HepG2 (cell line): ENCODE measurements around the gene UQCRC1. TPM values are rescaled to one million over a fixed set of nuclear protein-coding genes. Genes with fewer than 3 reads are reported as not detected.

Experiments used
- CHCHD3 ChIP-seq: sonication (generic); formaldehyde crosslinking; IDR thresholded peaks from 2 replicates; pipeline ENCODE4 v1.8.0; 2022; ENCODE audit warnings: mild to moderate bottlenecking, missing genetic modification reagents, moderate library complexity
- KDM5B ChIP-seq: sonication (generic); formaldehyde crosslinking; IDR thresholded peaks from 2 replicates; pipeline ENCODE4 v1.4.0; 2020; ENCODE audit warnings: missing genetic modification reagents, mild to moderate bottlenecking, borderline replicate concordance
- MED13 ChIP-seq: sonication (generic); formaldehyde crosslinking; IDR thresholded peaks from 2 replicates; pipeline ENCODE4 v1.5.0; 2020; ENCODE audit warnings: missing genetic modification reagents
- PPARG ChIP-seq: conservative IDR thresholded peaks from 2 replicates; pipeline ENCODE4 v1.6.1; 2016; ENCODE audit warnings: missing biosample characterization, missing genetic modification reagents
- PRMT3 ChIP-seq: sonication (generic); formaldehyde crosslinking; IDR thresholded peaks from 2 replicates; pipeline ENCODE4 v1.8.1; 2022; ENCODE audit warnings: low read depth, mild to moderate bottlenecking, moderate library complexity, missing genetic modification reagents, borderline replicate concordance
- SAFB2 ChIP-seq: sonication (generic); formaldehyde crosslinking; IDR thresholded peaks from 2 replicates; pipeline ENCODE4 v1.5.1; 2020; ENCODE audit warnings: missing genetic modification reagents, low read depth, mild to moderate bottlenecking, borderline replicate concordance
- SMARCE1 ChIP-seq: fragments of 450-650 bp; IDR thresholded peaks from 2 replicates; pipeline ENCODE4 v1.6.1; 2017; ENCODE audit warnings: borderline replicate concordance
- STAG1 ChIP-seq: sonication (generic); formaldehyde crosslinking; IDR thresholded peaks from 2 replicates; pipeline ENCODE4 v1.4.0; 2020; ENCODE audit warnings: missing genetic modification reagents
- ZC3H13 ChIP-seq: sonication (generic); formaldehyde crosslinking; IDR thresholded peaks from 2 replicates; pipeline ENCODE4 v1.8.1; 2023; ENCODE audit warnings: mild to moderate bottlenecking, missing genetic modification reagents, moderate library complexity
- ZIK1 ChIP-seq: sonication (generic); formaldehyde crosslinking; IDR thresholded peaks from 2 replicates; pipeline ENCODE4 v1.5.0; 2020; ENCODE audit warnings: mild to moderate bottlenecking, low read depth, missing genetic modification reagents, borderline replicate concordance
- ZNF17 ChIP-seq: sonication (generic); formaldehyde crosslinking; IDR thresholded peaks from 2 replicates; pipeline ENCODE4 v1.5.0; 2020; ENCODE audit warnings: mild to moderate bottlenecking, missing genetic modification reagents
- ZNF24 ChIP-seq: fragments of 450-650 bp; IDR thresholded peaks from 2 replicates; pipeline ENCODE4 v1.6.1; 2017; ENCODE audit warnings: antibody characterized with exemption, mild to moderate bottlenecking
- ZNF260 ChIP-seq: sonication (generic); formaldehyde crosslinking; IDR thresholded peaks from 2 replicates; pipeline ENCODE4 v1.4.0; 2020; ENCODE audit warnings: missing genetic modification reagents, low read depth, mild to moderate bottlenecking, borderline replicate concordance
- ZNF263 ChIP-seq: sonication (generic); formaldehyde crosslinking; IDR thresholded peaks from 2 replicates; pipeline ENCODE4 v1.4.0; 2020; ENCODE audit warnings: missing genetic modification reagents
- ZNF282 ChIP-seq: fragments of 450-650 bp; IDR thresholded peaks from 2 replicates; pipeline ENCODE4 v1.6.1; 2018; ENCODE audit not compliant: partially characterized antibody
- ZNF326 ChIP-seq: sonication (generic); formaldehyde crosslinking; IDR thresholded peaks from 2 replicates; pipeline ENCODE4 v1.4.0; 2020; ENCODE audit warnings: missing genetic modification reagents, borderline replicate concordance
- ZNF335 ChIP-seq: sonication (generic); formaldehyde crosslinking; IDR thresholded peaks from 2 replicates; pipeline ENCODE4 v1.4.0; 2020; ENCODE audit warnings: missing genetic modification reagents
- ZNF563 ChIP-seq: sonication (generic); formaldehyde crosslinking; IDR thresholded peaks from 2 replicates; pipeline ENCODE4 v1.8.0; 2022; ENCODE audit warnings: mild to moderate bottlenecking, moderate library complexity, missing genetic modification reagents
- ZNF567 ChIP-seq: sonication (generic); formaldehyde crosslinking; IDR thresholded peaks from 2 replicates; pipeline ENCODE4 v1.8.1; 2023; ENCODE audit warnings: mild to moderate bottlenecking, missing genetic modification reagents, borderline replicate concordance
- ZNF644 ChIP-seq: IDR thresholded peaks from 2 replicates; pipeline ENCODE4 v1.6.1; 2016; ENCODE audit warnings: low read depth
- ZNF761 ChIP-seq: sonication (generic); formaldehyde crosslinking; conservative IDR thresholded peaks from 2 replicates; pipeline ENCODE4 v1.4.0; 2020; ENCODE audit warnings: mild to moderate bottlenecking, missing genetic modification reagents
- ZNF781 ChIP-seq: sonication (generic); formaldehyde crosslinking; IDR thresholded peaks from 2 replicates; pipeline ENCODE4 v1.5.1; 2020; ENCODE audit warnings: borderline replicate concordance, mild to moderate bottlenecking, missing genetic modification reagents; ENCODE audit errors: not compliant biosample characterization
- polyA plus RNA-seq, 8 experiments: library from polyadenylated mRNA; depleted of rRNA in 3 of 8; stranded (reverse) in 7 of 8; unstranded in 1 of 8; fragments of >200 nt; fragmentation: Illumina TruSeq in 4 of 8; extraction: Trizol in 4 of 8; gene quantifications; 2 replicates each; pipeline versions ENCODE4 v1.2.1 to v1.2.3, GENCODE V29; 2011 to 2016; ENCODE audit warnings: low read depth in 4 of 8, missing spikeins in 1 of 8, mixed read lengths in 1 of 8; ENCODE audit not compliant: insufficient read depth in 1 of 8
- total RNA-seq, 5 experiments: library from RNA; depleted of rRNA; stranded (reverse); fragments of >200 nt; fragmentation: Illumina TruSeq; extraction: Trizol; gene quantifications; 2 replicates each; pipeline ENCODE4 v1.2.3, GENCODE V29; 2016; ENCODE audit warnings: low read depth in 1 of 5
- TF ChIP-seq, protein P1 (sequence below): sonication (generic); formaldehyde crosslinking; IDR thresholded peaks from 2 replicates; pipeline ENCODE4 v1.5.0; 2020; ENCODE audit warnings: missing genetic modification reagents, mild to moderate bottlenecking, borderline replicate concordance
- TF ChIP-seq, protein P2 (sequence below): sonication (generic); formaldehyde crosslinking; IDR thresholded peaks from 2 replicates; pipeline ENCODE4 v1.4.0; 2020; ENCODE audit warnings: mild to moderate bottlenecking, missing genetic modification reagents, borderline replicate concordance
- TF ChIP-seq, protein P3 (sequence below): sonication (generic); formaldehyde crosslinking; IDR thresholded peaks from 2 replicates; pipeline ENCODE4; 2020; ENCODE audit warnings: missing genetic modification reagents, mild to moderate bottlenecking, borderline replicate concordance

The UQCRC1 gene
- total and polyA plus RNA-seq, 2 of the 13 experiments (the other 11 are each of a cell fraction or from before 2014, with no cell fraction given) = 316 to 680 TPM

DNA sequence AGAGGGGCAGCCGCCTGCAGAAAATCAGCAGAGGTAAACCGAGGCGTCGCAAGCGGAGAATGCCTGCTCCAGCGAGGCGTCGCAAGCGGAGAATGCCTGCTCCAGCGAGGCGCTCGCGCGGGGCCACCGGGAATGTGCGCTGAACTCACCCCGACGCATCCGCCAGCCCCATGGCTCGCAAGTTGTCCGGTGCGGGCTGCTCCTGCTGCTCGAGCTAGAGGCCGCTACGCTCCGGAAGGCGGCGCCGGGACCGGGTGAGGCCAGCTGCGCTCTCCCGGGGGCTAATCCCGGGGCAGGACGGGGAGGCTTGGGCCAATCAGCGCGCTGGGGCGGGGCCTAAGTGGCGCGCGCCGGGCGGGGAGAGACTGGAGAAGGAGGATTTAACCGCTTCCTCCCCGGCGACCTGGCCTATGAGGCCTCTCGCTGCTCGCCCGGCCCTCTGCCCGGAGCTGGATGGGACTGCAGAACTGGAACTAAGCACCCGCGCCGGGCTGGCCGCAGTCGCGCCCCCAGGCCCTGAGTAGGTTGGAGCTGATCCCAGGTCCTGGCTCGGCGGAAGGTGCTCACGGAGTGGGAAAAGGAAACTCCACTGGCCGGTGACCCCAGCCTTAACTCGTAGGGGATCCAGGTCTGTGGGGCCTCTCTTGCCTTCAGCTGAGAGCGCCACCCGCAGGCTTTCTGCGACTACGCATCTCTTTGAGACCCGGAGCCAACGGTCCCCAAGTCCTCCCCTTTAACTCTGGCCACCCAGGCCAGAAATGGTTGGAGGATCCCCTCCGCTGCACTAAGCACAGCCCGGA is 26.0 kb upstream of the UQCRC1 start, which contains the start of gene SLC26A6 (continued):
- TF ChIP-seq, protein P1, sequence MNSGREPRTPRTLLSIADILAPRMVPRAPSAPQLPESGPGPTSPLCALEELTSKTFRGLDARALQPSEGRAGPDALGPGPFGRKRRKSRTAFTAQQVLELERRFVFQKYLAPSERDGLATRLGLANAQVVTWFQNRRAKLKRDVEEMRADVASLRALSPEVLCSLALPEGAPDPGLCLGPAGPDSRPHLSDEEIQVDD (CRISPR knock-in tag) = no peak
- TF ChIP-seq PPARG (CRISPR knock-in tag) (no peak), ZNF24 (no peak), ZNF563 (CRISPR knock-in tag) (peak; percentile 25), KDM5B (peak; percentile 69; the same call in 1 of the 2 replicates), ZC3H13 (peak; percentile 94), ZNF567 (0 out of 2 replicates have a peak, but pooled peaks have one; percentile 11), SMARCE1 (no peak), STAG1 (peak; percentile 68), MED13 (CRISPR knock-in tag) (no peak), ZNF17 (no peak), ZNF644 (no peak), ZNF326 (0 out of 2 replicates have a peak, but pooled peaks have one; percentile 29), ZNF260 (CRISPR knock-in tag) (no peak), ZNF263 (peak; percentile 54; the same call in 1 of the 2 replicates), ZIK1 (CRISPR knock-in tag) (peak; percentile 84), ZNF761 (peak; percentile 49; the same call in 1 of the 2 replicates), ZNF781 (CRISPR knock-in tag) (no peak), CHCHD3 (0 out of 2 replicates have a peak, but pooled peaks have one; percentile 16), PRMT3 (no peak), ZNF335 (CRISPR knock-in tag) (no peak), ZNF282 (no peak), SAFB2 (CRISPR knock-in tag) (peak; percentile 34; the same call in 1 of the 2 replicates)
- TF ChIP-seq, protein P2, sequence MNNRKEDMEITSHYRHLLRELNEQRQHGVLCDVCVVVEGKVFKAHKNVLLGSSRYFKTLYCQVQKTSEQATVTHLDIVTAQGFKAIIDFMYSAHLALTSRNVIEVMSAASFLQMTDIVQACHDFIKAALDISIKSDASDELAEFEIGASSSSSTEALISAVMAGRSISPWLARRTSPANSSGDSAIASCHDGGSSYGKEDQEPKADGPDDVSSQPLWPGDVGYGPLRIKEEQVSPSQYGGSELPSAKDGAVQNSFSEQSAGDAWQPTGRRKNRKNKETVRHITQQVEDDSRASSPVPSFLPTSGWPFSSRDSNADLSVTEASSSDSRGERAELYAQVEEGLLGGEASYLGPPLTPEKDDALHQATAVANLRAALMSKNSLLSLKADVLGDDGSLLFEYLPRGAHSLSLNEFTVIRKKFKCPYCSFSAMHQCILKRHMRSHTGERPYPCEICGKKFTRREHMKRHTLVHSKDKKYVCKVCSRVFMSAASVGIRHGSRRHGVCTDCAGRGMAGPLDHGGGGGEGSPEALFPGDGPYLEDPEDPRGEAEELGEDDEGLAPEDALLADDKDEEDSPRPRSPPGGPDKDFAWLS (CRISPR knock-in tag) = 0 out of 2 replicates have a peak, but pooled peaks have one; percentile 11
- TF ChIP-seq, protein P3, sequence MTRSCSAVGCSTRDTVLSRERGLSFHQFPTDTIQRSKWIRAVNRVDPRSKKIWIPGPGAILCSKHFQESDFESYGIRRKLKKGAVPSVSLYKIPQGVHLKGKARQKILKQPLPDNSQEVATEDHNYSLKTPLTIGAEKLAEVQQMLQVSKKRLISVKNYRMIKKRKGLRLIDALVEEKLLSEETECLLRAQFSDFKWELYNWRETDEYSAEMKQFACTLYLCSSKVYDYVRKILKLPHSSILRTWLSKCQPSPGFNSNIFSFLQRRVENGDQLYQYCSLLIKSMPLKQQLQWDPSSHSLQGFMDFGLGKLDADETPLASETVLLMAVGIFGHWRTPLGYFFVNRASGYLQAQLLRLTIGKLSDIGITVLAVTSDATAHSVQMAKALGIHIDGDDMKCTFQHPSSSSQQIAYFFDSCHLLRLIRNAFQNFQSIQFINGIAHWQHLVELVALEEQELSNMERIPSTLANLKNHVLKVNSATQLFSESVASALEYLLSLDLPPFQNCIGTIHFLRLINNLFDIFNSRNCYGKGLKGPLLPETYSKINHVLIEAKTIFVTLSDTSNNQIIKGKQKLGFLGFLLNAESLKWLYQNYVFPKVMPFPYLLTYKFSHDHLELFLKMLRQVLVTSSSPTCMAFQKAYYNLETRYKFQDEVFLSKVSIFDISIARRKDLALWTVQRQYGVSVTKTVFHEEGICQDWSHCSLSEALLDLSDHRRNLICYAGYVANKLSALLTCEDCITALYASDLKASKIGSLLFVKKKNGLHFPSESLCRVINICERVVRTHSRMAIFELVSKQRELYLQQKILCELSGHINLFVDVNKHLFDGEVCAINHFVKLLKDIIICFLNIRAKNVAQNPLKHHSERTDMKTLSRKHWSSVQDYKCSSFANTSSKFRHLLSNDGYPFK (CRISPR knock-in tag) = peak; percentile 74; the same call in 1 of the 2 replicates
